H1 (cell line): ENCODE measurements around the gene TP53I11. TPM values are rescaled to one million over a fixed set of nuclear protein-coding genes. Genes with fewer than 3 reads are reported as not detected.

Experiments
- BACH1 ChIP-seq: IDR thresholded peaks from 2 replicates; pipeline ENCODE4 v1.6.1; 2012; ENCODE audit warnings: low read length, improper control_type of control experiment
- KDM1A ChIP-seq: fragments of 200-600, 300-600 bp; sonication (generic); IDR thresholded peaks from 2 replicates; pipeline ENCODE4 v1.7.1; 2016; ENCODE audit warnings: mild to moderate bottlenecking, low read length, borderline replicate concordance
- KDM4A ChIP-seq: IDR thresholded peaks from one replicate; pipeline ENCODE4 v1.7.1; 2012; ENCODE audit warnings: low read depth, mild to moderate bottlenecking, moderate library complexity, low read length, inconsistent platforms; ENCODE audit not compliant: severe bottlenecking
- RFX5 ChIP-seq: IDR thresholded peaks from 2 replicates; pipeline ENCODE4 v1.6.1; 2011; ENCODE audit warnings: low read depth, low read length, improper control_type of control experiment, borderline replicate concordance
- SUZ12 ChIP-seq: fragments of 200-600 bp; sonication (generic); IDR thresholded peaks from 2 replicates; pipeline ENCODE4 v1.6.1; 2012; ENCODE audit warnings: mild to moderate bottlenecking, inconsistent platforms, low read length, moderate library complexity, mixed read lengths
- polyA plus RNA-seq, 7 experiments: library from polyadenylated mRNA; depleted of rRNA in 3 of 7; stranded (reverse) in 5 of 7; unstranded in 2 of 7; fragments of >200 nt in 5 of 7; fragments of 200-250 nt in 2 of 7; gene quantifications; 1 replicate in 5 of 7; 2 replicates in 1 of 7; 4 replicates in 1 of 7; pipeline versions ENCODE4 v1.2.1 to v1.2.3, GENCODE V29; 2011 to 2013; ENCODE audit warnings: missing spikeins in 2 of 7, mixed read lengths in 2 of 7
- total RNA-seq: library from RNA; stranded (reverse); fragmentation: NEBNext Ultra II Directional; extraction: Animal tissue kit (Norgen Biotek cat#: 25700); gene quantifications from 2 replicates; pipeline ENCODE4 v1.2.1, GENCODE V29; 2021
- TF ChIP-seq, protein P1 (sequence below): IDR thresholded peaks from 2 replicates; pipeline ENCODE4 v1.6.1; 2012; ENCODE audit warnings: low read length, inconsistent platforms
- TF ChIP-seq, protein P2 (sequence below): IDR thresholded peaks from 2 replicates; pipeline ENCODE4 v1.6.1; 2011; ENCODE audit warnings: low read length, improper control_type of control experiment

Gene TP53I11
- total and polyA plus RNA-seq, 2 of the 8 experiments (the other 6 are each of a cell fraction or from before 2014, with no cell fraction given): 34.0 to 46.3 TPM

DNA sequence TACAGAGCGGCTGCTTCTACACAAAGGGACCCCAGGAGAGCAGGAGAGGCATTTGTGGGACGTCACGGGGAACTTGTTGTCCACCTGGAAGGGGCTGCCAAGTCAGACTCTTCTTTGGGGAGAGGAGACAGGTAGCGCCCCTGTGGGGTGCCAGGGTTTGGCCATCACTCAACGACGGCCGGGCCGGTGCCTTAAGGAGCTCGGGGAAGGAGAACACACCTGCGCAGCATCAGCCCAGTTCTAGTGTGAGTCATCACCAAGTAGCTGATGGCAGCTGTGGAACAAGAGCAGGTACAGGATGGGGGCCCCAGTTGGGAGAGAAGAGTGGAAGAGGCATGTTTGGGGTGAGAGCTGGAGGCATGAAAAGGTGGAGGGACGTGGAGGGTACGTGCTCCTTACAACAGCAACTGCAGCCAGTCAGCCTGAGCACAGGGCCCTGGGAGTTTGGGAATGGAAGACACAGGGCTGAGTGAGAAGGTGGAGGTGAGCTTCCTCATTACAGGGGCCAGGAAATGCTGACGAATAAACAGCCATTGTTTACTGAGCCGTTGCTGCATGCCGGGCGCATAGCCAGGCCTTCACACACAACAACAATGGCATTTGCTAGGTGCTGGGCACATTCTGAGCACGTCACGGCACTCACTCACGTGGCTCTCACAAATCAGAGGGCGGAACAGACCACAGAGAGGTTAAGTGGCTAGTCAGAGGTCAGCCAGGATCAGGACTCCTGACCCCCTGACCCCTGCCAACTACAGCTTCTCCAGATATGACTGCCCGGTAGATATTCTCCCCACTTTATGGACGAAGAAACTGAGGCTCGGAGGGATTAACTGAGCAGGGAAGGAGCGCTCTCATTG lies 29.1 kb upstream of the TP53I11 start (continued):
- TF ChIP-seq KDM1A (peak; percentile 89; the same call in 1 of the 2 replicates), RFX5 (no peak), BACH1 (no peak), KDM4A (no peak), SUZ12 (no peak)
- TF ChIP-seq, protein P1, sequence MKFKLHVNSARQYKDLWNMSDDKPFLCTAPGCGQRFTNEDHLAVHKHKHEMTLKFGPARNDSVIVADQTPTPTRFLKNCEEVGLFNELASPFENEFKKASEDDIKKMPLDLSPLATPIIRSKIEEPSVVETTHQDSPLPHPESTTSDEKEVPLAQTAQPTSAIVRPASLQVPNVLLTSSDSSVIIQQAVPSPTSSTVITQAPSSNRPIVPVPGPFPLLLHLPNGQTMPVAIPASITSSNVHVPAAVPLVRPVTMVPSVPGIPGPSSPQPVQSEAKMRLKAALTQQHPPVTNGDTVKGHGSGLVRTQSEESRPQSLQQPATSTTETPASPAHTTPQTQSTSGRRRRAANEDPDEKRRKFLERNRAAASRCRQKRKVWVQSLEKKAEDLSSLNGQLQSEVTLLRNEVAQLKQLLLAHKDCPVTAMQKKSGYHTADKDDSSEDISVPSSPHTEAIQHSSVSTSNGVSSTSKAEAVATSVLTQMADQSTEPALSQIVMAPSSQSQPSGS: 0 out of 2 replicates have a peak, but pooled peaks have one; percentile 48
- TF ChIP-seq, protein P2, sequence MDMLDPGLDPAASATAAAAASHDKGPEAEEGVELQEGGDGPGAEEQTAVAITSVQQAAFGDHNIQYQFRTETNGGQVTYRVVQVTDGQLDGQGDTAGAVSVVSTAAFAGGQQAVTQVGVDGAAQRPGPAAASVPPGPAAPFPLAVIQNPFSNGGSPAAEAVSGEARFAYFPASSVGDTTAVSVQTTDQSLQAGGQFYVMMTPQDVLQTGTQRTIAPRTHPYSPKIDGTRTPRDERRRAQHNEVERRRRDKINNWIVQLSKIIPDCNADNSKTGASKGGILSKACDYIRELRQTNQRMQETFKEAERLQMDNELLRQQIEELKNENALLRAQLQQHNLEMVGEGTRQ: no peak
